ENCODE results near the gene PSD4.

The PSD4 gene

DNA sequence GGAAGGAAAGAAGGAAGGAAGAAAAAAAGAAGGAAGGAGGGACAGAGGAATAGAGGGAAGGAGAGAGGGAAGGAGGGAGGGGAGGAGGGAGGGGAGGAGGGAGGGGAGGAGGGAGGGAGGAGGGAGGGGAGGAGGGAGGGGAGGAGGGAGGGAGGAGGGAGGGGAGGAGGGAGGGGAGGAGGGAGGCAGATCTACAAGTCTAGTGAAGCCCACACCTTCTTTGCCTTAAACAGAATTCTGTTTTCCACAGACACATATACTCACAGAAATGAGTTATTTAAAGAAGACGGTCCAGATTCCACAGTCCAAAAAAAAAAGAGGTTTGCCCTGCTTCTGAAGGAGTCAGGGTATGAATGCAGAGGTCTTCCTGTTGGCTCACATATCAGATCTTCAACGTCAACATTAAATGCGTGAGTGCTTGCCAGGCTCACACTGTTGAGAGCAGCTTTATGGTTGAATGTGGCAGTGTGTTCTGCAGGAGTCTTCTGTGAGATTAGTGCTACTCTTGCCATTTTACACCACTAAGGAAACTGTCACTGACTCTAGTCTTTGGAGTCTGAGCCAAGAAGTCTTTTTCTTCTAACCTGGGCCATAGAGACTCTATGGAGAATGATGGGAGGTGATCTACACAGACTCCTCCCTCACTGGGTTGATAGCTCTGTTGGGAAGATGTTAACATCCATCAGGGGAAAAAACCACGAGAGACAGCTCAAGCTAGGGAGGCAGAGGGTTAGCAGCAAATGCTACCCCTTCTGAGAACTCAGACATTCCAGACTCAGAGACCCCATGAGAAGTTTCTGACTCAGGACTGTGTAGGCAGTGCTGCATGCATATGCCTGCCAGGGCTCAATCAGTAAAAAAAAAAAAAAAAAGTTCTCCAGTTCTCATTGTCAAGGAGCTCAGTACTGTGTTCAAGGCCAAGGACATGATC is 81.6 kb downstream of the PSD4 start:
- FAIRE-seq (no peak), DNase-seq (ENCODE audit: insufficient read length, low spot score) (no peak)
- TF ChIP-seq POLR2A (IDR thresholded peaks at IDR 0.05; ENCODE audit: low read depth, low read length), result no peak

DNA sequence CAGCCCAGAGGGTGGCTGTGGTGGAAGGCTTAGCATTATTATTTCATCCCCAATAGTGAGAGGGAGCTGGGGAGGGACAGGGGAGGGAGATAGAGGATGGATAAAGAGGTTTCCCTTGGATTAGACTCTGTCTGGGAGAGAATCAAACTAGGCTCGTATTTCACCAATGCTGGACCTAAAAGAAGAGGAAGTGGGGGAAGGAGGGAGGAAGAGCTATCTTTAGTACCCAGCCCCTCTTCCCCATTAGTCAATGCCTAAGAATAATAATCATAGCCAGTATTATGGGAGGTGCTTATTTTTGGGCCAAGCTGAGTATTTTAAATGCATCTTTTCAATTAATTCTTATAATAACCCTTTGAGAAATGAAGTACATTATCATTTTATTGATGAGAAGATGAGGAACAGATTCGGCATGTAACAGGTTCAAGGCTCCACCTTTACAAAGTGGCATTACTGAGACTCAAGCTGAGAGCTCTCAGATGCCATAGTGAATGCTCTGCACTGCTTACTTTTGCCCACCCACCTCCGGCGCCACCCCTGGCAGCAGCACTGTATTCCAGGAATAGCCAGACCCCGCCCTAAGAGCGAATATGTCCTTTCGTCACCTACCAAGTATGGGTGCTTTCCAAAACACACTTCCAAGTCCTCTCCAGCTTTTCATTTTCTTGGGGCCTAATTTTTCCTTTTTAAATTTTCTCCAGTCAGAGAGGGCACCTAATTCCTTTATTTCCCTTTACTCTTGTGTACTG is 83.9 kb downstream of the PSD4 start:
- DNase-seq (ENCODE audit: insufficient read length, low spot score) (no peak), FAIRE-seq (no peak)

GRCh38 chr2:113258471-113259147 is 84.8 kb downstream of the PSD4 start:
- DNase-seq (ENCODE audit: insufficient read length, low spot score), result no peak
- FAIRE-seq, result no peak
- TF ChIP-seq POLR2A (IDR thresholded peaks at IDR 0.05; ENCODE audit: low read depth, low read length), result no peak

More for the DNA sequence above, 83.9 kb downstream of the PSD4 start:
- TF ChIP-seq POLR2A (IDR thresholded peaks at IDR 0.05; ENCODE audit: low read depth, low read length), result no peak

All from H54 (cell line).